Fibroblast of skin of right biceps (primary cell): ENCODE measurements around the gene ARAP2.
A peak's percentile ranks its signal among the peaks of the same experiment; 100 is the strongest.

ENCODE experiments used
- DNase-seq: peaks from one replicate; pipeline ENCODE4 v3.0.0-alpha.2; 2013

ARAP2 gene

GRCh38 chr4:36244257-36245082 lies at the start of gene ARAP2:
TSS of gene ARAP2 (minus strand) at chr4:36244514. CDS start at chr4:36229486, 15,028 bp downstream.
- peak; percentile 33 for DNase-seq

- no peak for DNase-seq
Measured at GRCh38 chr4:36292556-36293188, 48.4 kb upstream of the ARAP2 start.

GRCh38 chr4:36290641-36291040 lies 46.3 kb upstream of the ARAP2 start:
- DNase-seq, result no peak

GRCh38 chr4:36288731-36289426 lies 44.6 kb upstream of the ARAP2 start:
- DNase-seq, result no peak

GRCh38 chr4:36286481-36286871 lies 42.2 kb upstream of the ARAP2 start:
- DNase-seq, result no peak

GRCh38 chr4:36285784-36286480 lies 41.6 kb upstream of the ARAP2 start:
- no peak for DNase-seq

GRCh38 chr4:36283912-36284465 lies 39.7 kb upstream of the ARAP2 start:
- no peak for DNase-seq

GRCh38 chr4:36282503-36283030 lies 38.3 kb upstream of the ARAP2 start:
- DNase-seq, result no peak

GRCh38 chr4:36281384-36282106 lies 37.2 kb upstream of the ARAP2 start, which contains the start of gene DTHD1:
TSS of gene DTHD1 (plus strand) at chr4:36281616. CDS start at chr4:36281759, 143 bp downstream.
- no peak for DNase-seq

- DNase-seq, result no peak
Measured at GRCh38 chr4:36280555-36280954, 36.2 kb upstream of the ARAP2 start.

- DNase-seq, result no peak
Measured at GRCh38 chr4:36278789-36279188, 34.5 kb upstream of the ARAP2 start.

GRCh38 chr4:36277533-36277932 lies 33.2 kb upstream of the ARAP2 start:
- no peak for DNase-seq

GRCh38 chr4:36274158-36274557 lies 29.8 kb upstream of the ARAP2 start:
- DNase-seq, result no peak

- no peak for DNase-seq
Measured at GRCh38 chr4:36273276-36273675, 29.0 kb upstream of the ARAP2 start.

- DNase-seq, result no peak
Measured at GRCh38 chr4:36269533-36270173, 25.3 kb upstream of the ARAP2 start.

- DNase-seq, result no peak
Measured at GRCh38 chr4:36269101-36269500, 24.8 kb upstream of the ARAP2 start.

GRCh38 chr4:36267486-36268268 lies 23.4 kb upstream of the ARAP2 start:
- DNase-seq, result no peak

- DNase-seq, result no peak
Measured at GRCh38 chr4:36264207-36264826, 20.0 kb upstream of the ARAP2 start.

- DNase-seq, result no peak
Measured at GRCh38 chr4:36260731-36261130, 16.4 kb upstream of the ARAP2 start.

GRCh38 chr4:36256398-36256891 lies 12.1 kb upstream of the ARAP2 start:
- no peak for DNase-seq
